IMR-90 (cell line): ENCODE results near the gene RRP7A. TPM values are rescaled to one million over a fixed set of nuclear protein-coding genes. Genes with fewer than 3 reads are reported as not detected.

Experiments used
- ATAC-seq: fragments of 200-7000 bp; cut with Tn5 transposase; 2 replicates; pipeline ENCODE4 v1.9.1; 2020; ENCODE audit warnings: low read depth, mild to moderate bottlenecking, moderate library complexity
- BruUV-seq: library from RNA; stranded (reverse); fragments of 400-500 nt; replicated peaks from 2 replicates; lab custom pipeline; 2021; lab: Mats Ljungman, UMichigan
- CTCF ChIA-PET: fragments of 300-600 bp; formaldehyde crosslinking; extraction: SDS; loops from one replicate; lab custom pipeline; 2021; ENCODE audit warnings: antibody characterized with exemption; lab: Yijun Ruan, JAX
- POLR2A ChIA-PET: fragments of 300-600 bp; sonication (Branson Sonifier 250); formaldehyde crosslinking; loops from one replicate; lab custom pipeline; 2022; ENCODE audit warnings: antibody characterized with exemption; ENCODE audit not compliant: unreplicated experiment; lab: Charles Lee
- DNase-seq: peaks from one replicate; pipeline ENCODE4 v3.0.0; 2013
- H2AFZ ChIP-seq: replicated peaks from 2 replicates; pipeline ENCODE3; 2013; ENCODE audit warnings: low read length, mild to moderate bottlenecking; ENCODE audit not compliant: poor library complexity
- H2AK5ac ChIP-seq: 2 replicates; pipeline ENCODE4 v1.6.1; 2013; ENCODE audit warnings: low read depth, low read length, inconsistent platforms
- H2AK9ac ChIP-seq: replicated peaks from 2 replicates; pipeline ENCODE3; 2013; ENCODE audit warnings: mild to moderate bottlenecking, low read depth, low read length, moderate library complexity; ENCODE audit not compliant: poor library complexity
- H2BK120ac ChIP-seq: 2 replicates; pipeline ENCODE4 v1.6.1; 2013; ENCODE audit warnings: low read depth, low read length, inconsistent platforms
- H2BK15ac ChIP-seq: 3 replicates; pipeline ENCODE4 v1.6.1; 2013; ENCODE audit warnings: low read depth, low read length, inconsistent platforms
- H2BK20ac ChIP-seq: 2 replicates; pipeline ENCODE4 v1.6.1; 2013; ENCODE audit warnings: low read depth, mild to moderate bottlenecking, inconsistent platforms, low read length, moderate library complexity
- H2BK5ac ChIP-seq: 2 replicates; pipeline ENCODE4 v1.6.1; 2013; ENCODE audit warnings: mild to moderate bottlenecking, low read depth, low read length, inconsistent platforms; ENCODE audit not compliant: poor library complexity, severe bottlenecking
- H3K14ac ChIP-seq: replicated peaks from 2 replicates; pipeline ENCODE4 v1.6.1; 2013; ENCODE audit warnings: low read depth, low read length, inconsistent platforms
- H3K18ac ChIP-seq: 2 replicates; pipeline ENCODE4 v1.6.1; 2013; ENCODE audit warnings: low read depth, low read length, control low read depth
- H3K23ac ChIP-seq: 2 replicates; pipeline ENCODE4 v1.6.1; 2013; ENCODE audit warnings: low read depth, low read length, inconsistent platforms
- H3K27ac ChIP-seq: 2 replicates; pipeline ENCODE4 v1.5.1; 2013; ENCODE audit warnings: mild to moderate bottlenecking, control low read depth, low read length; ENCODE audit not compliant: insufficient read depth
- H3K27me3 ChIP-seq: 2 replicates; pipeline ENCODE4 v1.6.1; 2013; ENCODE audit warnings: low read length; ENCODE audit not compliant: control insufficient read depth, insufficient read depth
- H3K36me3 ChIP-seq: 2 replicates; pipeline ENCODE4 v1.6.1; 2013; ENCODE audit warnings: low read length, mixed read lengths; ENCODE audit not compliant: control insufficient read depth, insufficient read depth
- H3K4ac ChIP-seq: 2 replicates; pipeline ENCODE4 v1.6.1; 2013; ENCODE audit warnings: low read depth, low read length, inconsistent platforms
- H3K4me1 ChIP-seq: 2 replicates; pipeline ENCODE4 v1.6.1; 2013; ENCODE audit warnings: low read length, mixed read lengths; ENCODE audit not compliant: control insufficient read depth, insufficient read depth
- H3K4me2 ChIP-seq: 2 replicates; pipeline ENCODE4 v1.6.1; 2013; ENCODE audit warnings: low read depth, mild to moderate bottlenecking, control low read depth, low read length, moderate library complexity
- H3K4me3 ChIP-seq: 2 replicates; pipeline ENCODE4 v1.5.1; 2013; ENCODE audit warnings: low read depth, mild to moderate bottlenecking, control low read depth, low read length, moderate library complexity; ENCODE audit not compliant: insufficient read depth
- H3K56ac ChIP-seq: 2 replicates; pipeline ENCODE4 v1.6.1; 2013; ENCODE audit warnings: low read length, inconsistent platforms; ENCODE audit not compliant: insufficient read depth; ENCODE audit errors: extremely low read depth
- H3K79me1 ChIP-seq, 2 experiments: 2 replicates each; pipeline ENCODE4 v1.6.1; 2013; ENCODE audit warnings: low read length in 2 of 2, inconsistent platforms in 1 of 2, low read depth in 1 of 2
- H3K9ac ChIP-seq: 2 replicates; pipeline ENCODE4 v1.6.1; 2013; ENCODE audit warnings: low read depth, low read length, control low read depth
- H3K9me1 ChIP-seq: 2 replicates; pipeline ENCODE4 v1.6.1; 2013; ENCODE audit warnings: low read length, inconsistent platforms; ENCODE audit not compliant: insufficient read depth
- H3K9me3 ChIP-seq: 2 replicates; pipeline ENCODE4 v1.6.1; 2013; ENCODE audit warnings: low read length; ENCODE audit not compliant: control insufficient read depth, insufficient read depth
- H4K20me1 ChIP-seq: 2 replicates; pipeline ENCODE4 v1.6.1; 2013; ENCODE audit warnings: low read length, inconsistent platforms; ENCODE audit not compliant: insufficient read depth
- H4K5ac ChIP-seq: 2 replicates; pipeline ENCODE4 v1.6.1; 2013; ENCODE audit warnings: mild to moderate bottlenecking, low read depth, low read length, control low read depth
- H4K8ac ChIP-seq, 2 experiments: 2 replicates each; pipeline ENCODE4 v1.6.1; 2013; ENCODE audit warnings: low read depth in 2 of 2, low read length in 2 of 2, control low read depth in 1 of 2, inconsistent platforms in 1 of 2
- H4K91ac ChIP-seq: 2 replicates; pipeline ENCODE4 v1.6.1; 2013; ENCODE audit warnings: low read depth, low read length, inconsistent platforms; ENCODE audit not compliant: insufficient read depth
- CEBPB ChIP-seq: IDR thresholded peaks from 2 replicates; pipeline ENCODE4 v1.6.1; 2012; ENCODE audit warnings: low read depth, low read length, improper control_type of control experiment
- CHD1 ChIP-seq: IDR thresholded peaks from 2 replicates; pipeline ENCODE4 v1.6.1; 2012; ENCODE audit warnings: low read depth, low read length, improper control_type of control experiment
- FOS ChIP-seq: fragments of 150-350 bp; IDR thresholded peaks from 2 replicates; pipeline ENCODE4 v1.6.1; 2016; ENCODE audit warnings: low read depth, low read length
- NFE2L2 ChIP-seq: fragments of 150-350 bp; IDR thresholded peaks from 2 replicates; pipeline ENCODE4 v1.6.1; 2016; ENCODE audit warnings: low read depth, mild to moderate bottlenecking, low read length
- POLR2A ChIP-seq: IDR thresholded peaks from 2 replicates; pipeline ENCODE4 v1.6.1; 2012; ENCODE audit warnings: mild to moderate bottlenecking, low read depth, low read length
- RFX5 ChIP-seq: IDR thresholded peaks from 2 replicates; pipeline ENCODE4 v1.8.0; 2012; ENCODE audit warnings: low read depth, mild to moderate bottlenecking, low read length, moderate library complexity
- WGBS, 2 experiments: methylation state at CpG; one replicate each; pipeline versions ENCODE4 v1.1.5 to v1.1.7; 2013; ENCODE audit warnings: missing lambda C conversion rate in 2 of 2; ENCODE audit not compliant: insufficient read length in 1 of 2; ENCODE audit errors: extremely low coverage in 2 of 2; 5-methylcytosine and 5-hydroxymethylcytosine counted together
- dilution Hi-C: fragments of 300-500 bp; cut with HindIII; formaldehyde crosslinking; loops from one replicate; pipeline ENCODE4 v1.14.3; 2018; ENCODE audit warnings: low sequenced_read_pairs; ENCODE audit not compliant: unreplicated experiment
- in situ Hi-C: fragments of 300-500 bp; cut with MboI; formaldehyde crosslinking; loops from 3 replicates; pipeline ENCODE4 v1.14.3; 2019; ENCODE audit warnings: low sequenced_read_pairs, inconsistent platforms, mixed read lengths
- intact Hi-C: fragments of 100-400 bp; cut with micrococcal nuclease; formaldehyde crosslinking; loops from 2 replicates; pipeline ENCODE4 v1.10.0; 2022
- polyA plus RNA-seq, 3 experiments: library from polyadenylated mRNA; depleted of rRNA; stranded (reverse); fragments of >200 nt; gene quantifications; 2 replicates each; pipeline ENCODE4 v1.2.3, GENCODE V29; 2012; ENCODE audit warnings: low replicate concordance in 1 of 3
- total RNA-seq: library from RNA; depleted of rRNA; stranded (reverse); fragments of >200 nt; gene quantifications from 2 replicates; pipeline ENCODE4 v1.2.3, GENCODE V29; 2012
- TF ChIP-seq, protein P1 (sequence below): conservative IDR thresholded peaks from 2 replicates; pipeline ENCODE4 v1.5.1; 2012; ENCODE audit warnings: mild to moderate bottlenecking, low read depth, low read length, improper control_type of control experiment
- TF ChIP-seq, protein P2 (sequence below): fragments of 150-350 bp; IDR thresholded peaks from 2 replicates; pipeline ENCODE4 v1.6.1; 2017; ENCODE audit warnings: mild to moderate bottlenecking, antibody characterized with exemption, low read length, low read depth
- TF ChIP-seq, protein P3 (sequence below): fragments of 150-350 bp; IDR thresholded peaks from 2 replicates; pipeline ENCODE4 v1.6.1; 2016; ENCODE audit warnings: low read depth, mild to moderate bottlenecking, low read length, moderate library complexity, borderline replicate concordance

Gene RRP7A
- total and polyA plus RNA-seq, 2 of the 4 experiments (the other 2 are of a cell fraction): 25.5 to 29.2 TPM

DNA sequence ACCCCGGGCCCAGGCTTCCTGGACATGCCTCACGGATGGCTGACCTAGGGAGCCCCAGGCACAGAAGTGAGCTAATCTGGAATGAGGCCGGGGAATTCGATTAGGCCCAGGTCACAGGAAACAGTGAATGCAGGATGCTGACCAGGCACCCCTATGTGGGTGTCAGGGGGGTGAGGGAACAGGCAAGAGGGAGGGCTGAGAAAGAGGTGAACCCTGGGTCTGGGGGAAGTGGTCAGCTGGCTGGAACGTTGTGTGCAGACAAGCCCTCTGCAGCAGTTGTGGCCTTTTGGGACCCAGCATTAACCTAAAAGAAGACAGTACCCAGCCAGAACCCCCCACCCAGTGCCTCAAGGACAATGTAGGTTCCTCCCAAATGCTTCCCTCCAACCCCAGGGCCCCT is 42.3 kb upstream of the RRP7A start:
- no peak overlapping the region for H4K91ac ChIP-seq
- no peak for ATAC-seq

More for the DNA sequence above, 42.3 kb upstream of the RRP7A start:
- no TSS peak for BruUV-seq
- H3K23ac ChIP-seq: no peak overlapping the region
- H3K9me1 ChIP-seq: no peaks in the 10 kb centered on the region
- H4K20me1 ChIP-seq: peaks cover 4% of the 10 kb centered on the region
- dilution Hi-C loops (no loop called here), in situ Hi-C loops (no loop called here), intact Hi-C loops (no loop called here)
- H4K5ac ChIP-seq: no peak overlapping the region
- no peak for DNase-seq
- no peak overlapping the region for H2BK15ac ChIP-seq
- no peak overlapping the region for H4K8ac ChIP-seq
- no peak overlapping the region for H3K9ac ChIP-seq
- H2BK120ac ChIP-seq: no peak overlapping the region
- no peak overlapping the region for H3K4me2 ChIP-seq
- no peak overlapping the region for H2BK20ac ChIP-seq
- ChIA-PET CTCF (no interaction called here), POLR2A (no interaction called here)
- no peak overlapping the region for H3K18ac ChIP-seq
- no peaks in the 10 kb centered on the region for H3K27me3 ChIP-seq
- no peak overlapping the region for H3K4me3 ChIP-seq
- no peak overlapping the region for H3K14ac ChIP-seq
- no peaks in the 10 kb centered on the region for H3K79me1 ChIP-seq
- H3K56ac ChIP-seq: no peak overlapping the region
- H3K4me1 ChIP-seq: peaks cover 2% of the 10 kb centered on the region; the same call in 1 of the 2 replicates
- H3K4ac ChIP-seq: no peak overlapping the region
- TF ChIP-seq, protein P1, sequence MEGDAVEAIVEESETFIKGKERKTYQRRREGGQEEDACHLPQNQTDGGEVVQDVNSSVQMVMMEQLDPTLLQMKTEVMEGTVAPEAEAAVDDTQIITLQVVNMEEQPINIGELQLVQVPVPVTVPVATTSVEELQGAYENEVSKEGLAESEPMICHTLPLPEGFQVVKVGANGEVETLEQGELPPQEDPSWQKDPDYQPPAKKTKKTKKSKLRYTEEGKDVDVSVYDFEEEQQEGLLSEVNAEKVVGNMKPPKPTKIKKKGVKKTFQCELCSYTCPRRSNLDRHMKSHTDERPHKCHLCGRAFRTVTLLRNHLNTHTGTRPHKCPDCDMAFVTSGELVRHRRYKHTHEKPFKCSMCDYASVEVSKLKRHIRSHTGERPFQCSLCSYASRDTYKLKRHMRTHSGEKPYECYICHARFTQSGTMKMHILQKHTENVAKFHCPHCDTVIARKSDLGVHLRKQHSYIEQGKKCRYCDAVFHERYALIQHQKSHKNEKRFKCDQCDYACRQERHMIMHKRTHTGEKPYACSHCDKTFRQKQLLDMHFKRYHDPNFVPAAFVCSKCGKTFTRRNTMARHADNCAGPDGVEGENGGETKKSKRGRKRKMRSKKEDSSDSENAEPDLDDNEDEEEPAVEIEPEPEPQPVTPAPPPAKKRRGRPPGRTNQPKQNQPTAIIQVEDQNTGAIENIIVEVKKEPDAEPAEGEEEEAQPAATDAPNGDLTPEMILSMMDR: no peak
- no peak for TF ChIP-seq NFE2L2
- TF ChIP-seq, protein P2, sequence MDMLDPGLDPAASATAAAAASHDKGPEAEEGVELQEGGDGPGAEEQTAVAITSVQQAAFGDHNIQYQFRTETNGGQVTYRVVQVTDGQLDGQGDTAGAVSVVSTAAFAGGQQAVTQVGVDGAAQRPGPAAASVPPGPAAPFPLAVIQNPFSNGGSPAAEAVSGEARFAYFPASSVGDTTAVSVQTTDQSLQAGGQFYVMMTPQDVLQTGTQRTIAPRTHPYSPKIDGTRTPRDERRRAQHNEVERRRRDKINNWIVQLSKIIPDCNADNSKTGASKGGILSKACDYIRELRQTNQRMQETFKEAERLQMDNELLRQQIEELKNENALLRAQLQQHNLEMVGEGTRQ: no peak
- TF ChIP-seq POLR2A: no peak
- TF ChIP-seq RFX5: no peak
- TF ChIP-seq CEBPB: no peak
- TF ChIP-seq CHD1: no peak
- TF ChIP-seq FOS: no peak
- TF ChIP-seq, protein P3, sequence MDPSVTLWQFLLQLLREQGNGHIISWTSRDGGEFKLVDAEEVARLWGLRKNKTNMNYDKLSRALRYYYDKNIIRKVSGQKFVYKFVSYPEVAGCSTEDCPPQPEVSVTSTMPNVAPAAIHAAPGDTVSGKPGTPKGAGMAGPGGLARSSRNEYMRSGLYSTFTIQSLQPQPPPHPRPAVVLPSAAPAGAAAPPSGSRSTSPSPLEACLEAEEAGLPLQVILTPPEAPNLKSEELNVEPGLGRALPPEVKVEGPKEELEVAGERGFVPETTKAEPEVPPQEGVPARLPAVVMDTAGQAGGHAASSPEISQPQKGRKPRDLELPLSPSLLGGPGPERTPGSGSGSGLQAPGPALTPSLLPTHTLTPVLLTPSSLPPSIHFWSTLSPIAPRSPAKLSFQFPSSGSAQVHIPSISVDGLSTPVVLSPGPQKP: no peak
- H2AK5ac ChIP-seq: no peak overlapping the region
- no peak overlapping the region for H2AFZ ChIP-seq
- H2AK9ac ChIP-seq: no peak overlapping the region
- 88% methylated on average over 2 of the region's 5 CpGs; no CpG with 5 or more reads in 1 of the 2 experiments for WGBS, 2 experiments
- H3K9me3 ChIP-seq: no peaks in the 10 kb centered on the region
- peaks cover 2% of the 10 kb centered on the region; the same call in 1 of the 2 replicates for H3K36me3 ChIP-seq
- no peak overlapping the region for H3K27ac ChIP-seq
- H2BK5ac ChIP-seq: no peak overlapping the region
